ENCODE data around the gene CYS1. TPM values are rescaled to one million over a fixed set of nuclear protein-coding genes. Genes with fewer than 3 reads are reported as not detected.

The CYS1 gene
- total and polyA plus RNA-seq, 2 donors (not counting 3 experiments of a cell fraction or from before 2014, with no cell fraction given): not detected

GRCh38 chr2:10043906-10044601 is 36.2 kb downstream of the CYS1 start:
- no peaks in the 10 kb centered on the region for H3K27me3 ChIP-seq (ENCODE audit: control insufficient read depth in 2 of 2, insufficient read depth in 2 of 2, low read length in 2 of 2)
- peaks cover 0 to 10% of the 10 kb centered on the region in 2 experiments for H3K36me3 ChIP-seq (ENCODE audit: control insufficient read depth in 2 of 2, extremely low read depth in 1 of 2, insufficient read depth in 2 of 2, low read length in 2 of 2)
- H3K27ac ChIP-seq (ENCODE audit: insufficient read depth, low read depth, low read length): peak overlapping the region; percentile 70
- peak; percentile 88 for FAIRE-seq
- ChIA-PET CTCF (interaction anchor here (0.7 to 17.6 kb wide), 9 partner anchors 14 to 391 kb away, joined by 3 to 340 read pairs (median 3); partner anchors contain the start of gene TAF1B), POLR2A (no interaction called here)
- H3K9me1 ChIP-seq (replicated peaks; ENCODE audit: control insufficient read depth, extremely low read depth, insufficient read depth, low read length): no peaks in the 10 kb centered on the region
- dilution Hi-C loops (cut with MboI; ENCODE audit: extremely low pct_ligation_motif_present, low sequenced_read_pairs): loop anchor here (10.0 kb wide), 1 partner anchor 239 kb away; no protein-coding TSS in a partner anchor
- no peaks in the 10 kb centered on the region for H4K20me1 ChIP-seq (replicated peaks; ENCODE audit: control insufficient read depth, extremely low read depth, insufficient read depth, low read length)
- intact Hi-C loops (cut with micrococcal nuclease): loop anchor here (1.0 to 10.0 kb wide), 3 partner anchors 93 to 409 kb away; partner anchors contain the start of genes GRHL1, TAF1B and YWHAQ
- H3K9me3 ChIP-seq (replicated peaks; ENCODE audit: control insufficient read depth, insufficient read depth, low read length): no peaks in the 10 kb centered on the region
- peak overlapping the region in 2 of 3 experiments; percentile 31 to 75 for H3K4me3 ChIP-seq (replicated peaks in 1 of 3; ENCODE audit: insufficient read depth in 1 of 3, low read depth in 1 of 3, low read length in 3 of 3)
- peak overlapping the region; percentile 43 for H2AFZ ChIP-seq (ENCODE audit: low read depth, low read length)
- DNase-seq (ENCODE audit: low read depth, low spot score): peak; percentile 92
- peak overlapping the region; percentile 88 for H3K9ac ChIP-seq (replicated peaks; ENCODE audit: extremely low read depth, insufficient read depth, low read length)
- peaks cover 4% of the 10 kb centered on the region for H3K4me1 ChIP-seq (ENCODE audit: control insufficient read depth, extremely low read depth, insufficient read depth, low read length)
- BruUV-seq (replicated peaks): no TSS peak
- H3K4me2 ChIP-seq (ENCODE audit: insufficient read depth, low read length): peak overlapping the region; percentile 27
- peak; percentile 65 for TF ChIP-seq MAX (IDR thresholded peaks at IDR 0.05; ENCODE audit: insufficient read depth, insufficient read length)
- TF ChIP-seq GATA2 (IDR thresholded peaks at IDR 0.05; ENCODE audit: insufficient read depth, insufficient read length, low read depth, low read length): no peak
- peak; percentile 17 for TF ChIP-seq POLR2AphosphoS5 (IDR thresholded peaks at IDR 0.05; ENCODE audit: insufficient read depth, low read depth, low read length)
- no peak for TF ChIP-seq CTCF (IDR thresholded peaks at IDR 0.05; ENCODE audit: extremely low read depth in 1 of 2, insufficient read depth in 1 of 2, low read depth in 1 of 2, low read length in 2 of 2)
- no peak for TF ChIP-seq FOS (IDR thresholded peaks at IDR 0.05; ENCODE audit: borderline replicate concordance, insufficient read depth, low read length)
- TF ChIP-seq JUN (IDR thresholded peaks at IDR 0.05; ENCODE audit: borderline replicate concordance, insufficient read depth, insufficient read length, low read depth): peak; percentile 53
- TF ChIP-seq EZH2 (IDR thresholded peaks at IDR 0.05; ENCODE audit: borderline replicate concordance, low read depth, low read length, severe bottlenecking): no peak
- TF ChIP-seq MYC (IDR thresholded peaks at IDR 0.05; ENCODE audit: low read depth, low read length): no peak
- TF ChIP-seq POLR2A (IDR thresholded peaks at IDR 0.05; ENCODE audit: low read depth, low read length): no peak
- H3K79me2 ChIP-seq (ENCODE audit: control insufficient read depth, insufficient read depth, low read length): no peaks in the 10 kb centered on the region

All from endothelial cell of umbilical vein (primary cell).